ENCODE measurements around the gene SUSD4. TPM values are rescaled to one million over a fixed set of nuclear protein-coding genes. Genes with fewer than 3 reads are reported as not detected.

Gene SUSD4
- total RNA-seq, 1 experiment from 2014 or later = 3.5 TPM

GRCh38 chr1:223197923-223198627 is 165.9 kb downstream of the SUSD4 start:
- Mint-ChIP-seq H3K4me3 (no peak overlapping the region), H3K27me3 (ENCODE audit: low read depth) (peaks cover 3% of the 10 kb centered on the region), H3K27ac (no peak overlapping the region), H3K4me1 (peaks cover 0 to 7% of the 10 kb centered on the region in 2 experiments; a peak in 2 of 4 replicates), H3K9me3 (no peaks in the 10 kb centered on the region), H3K36me3 (ENCODE audit: insufficient read depth in 1 of 3, low read depth in 3 of 3) (no peaks in the 10 kb centered on the region)
- H3K4ac ChIP-seq (ENCODE audit: low read depth, low read length) = no peak overlapping the region
- no peak overlapping the region for H2AK5ac ChIP-seq (ENCODE audit: insufficient read length, low read length)
- H2AFZ ChIP-seq (ENCODE audit: low read length) = no peak overlapping the region
- H4K20me1 ChIP-seq (ENCODE audit: control insufficient read depth, insufficient read depth, insufficient read length) = no peaks in the 10 kb centered on the region
- H3T11ph ChIP-seq (ENCODE audit: low read length) = no peak overlapping the region
- H4K5ac ChIP-seq (ENCODE audit: insufficient read length, low read depth, low read length) = no peak overlapping the region
- no peak overlapping the region for H2BK5ac ChIP-seq (ENCODE audit: insufficient read length, low read length)
- no peak overlapping the region for H3K23ac ChIP-seq (ENCODE audit: insufficient read length, low read depth, low read length)
- no peak overlapping the region for H3K9ac ChIP-seq (ENCODE audit: extremely low read depth, insufficient read length, low read length)
- H2BK120ac ChIP-seq (ENCODE audit: low read depth, low read length, poor library complexity, severe bottlenecking) = no peak overlapping the region
- no peaks in the 10 kb centered on the region for H3K79me1 ChIP-seq (ENCODE audit: insufficient read depth, low read depth, low read length, poor library complexity, severe bottlenecking)
- no peak overlapping the region for H3K14ac ChIP-seq (ENCODE audit: insufficient read depth, low read length)
- H3K23me2 ChIP-seq (ENCODE audit: insufficient read length, low read depth, low read length, poor library complexity, severe bottlenecking) = no peaks in the 10 kb centered on the region
- H3K27me3 ChIP-seq (ENCODE audit: insufficient read depth, low read length) = no peaks in the 10 kb centered on the region
- no peaks in the 10 kb centered on the region for H3K9me3 ChIP-seq (ENCODE audit: control insufficient read depth, low read depth, low read length)
- H3K56ac ChIP-seq (ENCODE audit: insufficient read length, low read depth, low read length) = no peak overlapping the region
- no peak for DNase-seq
- no peak overlapping the region for H2BK15ac ChIP-seq (ENCODE audit: low read depth, low read length)
- H2BK12ac ChIP-seq (ENCODE audit: insufficient read length, low read depth, low read length) = no peak overlapping the region
- no peak overlapping the region for H3K18ac ChIP-seq (ENCODE audit: insufficient read length, low read depth, low read length)
- H3K4me2 ChIP-seq (ENCODE audit: insufficient read depth, insufficient read length, low read length) = no peak overlapping the region
- no peak overlapping the region for H2BK20ac ChIP-seq (ENCODE audit: low read depth, low read length, poor library complexity, severe bottlenecking)
- no peak overlapping the region for H4K91ac ChIP-seq (ENCODE audit: insufficient read length, low read depth, low read length)
- no peaks in the 10 kb centered on the region for H3K79me2 ChIP-seq (ENCODE audit: insufficient read depth, low read length)
- H3K4me1 ChIP-seq (ENCODE audit: insufficient read depth, low read length) = no peaks in the 10 kb centered on the region
- no CpG with 5 or more reads among the region's 4 CpGs for WGBS (ENCODE audit: extremely low coverage, insufficient read length, low lambda C conversion rate)
- no peak overlapping the region for H4K8ac ChIP-seq (replicated peaks; ENCODE audit: insufficient read length, low read depth, low read length)
- TF ChIP-seq CTCF (conservative IDR thresholded peaks at IDR 0.05) = no peak
- H3K27ac ChIP-seq (ENCODE audit: insufficient read length, low read depth, low read length) = no peak overlapping the region
